ENCODE results near the gene RAB12. TPM values are rescaled to one million over a fixed set of nuclear protein-coding genes. Genes with fewer than 3 reads are reported as not detected.
"Not testable (repeated sequence)": the region's sequence is repeated elsewhere in the genome, so short reads cannot be mapped to it uniquely, and the experiment has no call there.

Gene RAB12
- total RNA-seq, 1 donor from 2014 or later, result 48.5 TPM

DNA sequence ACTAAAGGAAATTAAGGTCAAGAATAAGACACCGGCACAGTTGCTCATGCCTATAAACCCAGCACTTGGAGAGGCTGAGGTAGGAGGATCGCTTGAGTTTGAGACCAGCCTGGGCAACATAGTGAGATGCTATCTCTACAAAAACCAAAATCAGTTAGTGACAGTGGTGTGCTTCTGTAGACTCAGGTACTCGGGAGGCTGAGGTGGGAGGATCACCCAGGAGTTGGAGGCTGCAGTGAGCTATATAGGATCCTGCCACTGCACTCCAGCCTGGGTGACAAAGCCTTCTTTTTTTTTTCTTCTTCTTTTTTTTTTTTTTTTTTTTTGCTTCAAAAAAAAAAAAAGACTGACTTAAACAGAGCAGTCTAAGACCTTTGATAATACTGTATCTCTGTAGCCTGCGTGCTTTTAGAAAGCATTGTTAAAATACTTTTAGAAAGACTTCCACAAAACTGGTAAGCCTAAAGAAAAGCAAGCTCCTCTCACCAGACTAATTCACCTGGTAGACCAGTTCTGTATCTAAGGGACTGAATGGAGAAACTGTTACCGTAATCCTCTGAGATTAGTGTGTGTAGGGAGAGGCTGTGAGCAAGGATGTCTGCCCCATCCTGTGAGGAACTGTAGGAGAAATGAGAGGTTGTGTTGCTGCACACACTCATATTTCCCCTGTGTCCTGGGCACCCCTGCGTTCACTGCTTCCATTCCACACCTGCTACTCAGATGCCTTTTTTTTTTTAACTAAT is 10.8 kb downstream of the RAB12 start:
- no peak for DNase-seq (ENCODE audit: extremely low spot score, unreplicated experiment)
- TF ChIP-seq, protein P1, sequence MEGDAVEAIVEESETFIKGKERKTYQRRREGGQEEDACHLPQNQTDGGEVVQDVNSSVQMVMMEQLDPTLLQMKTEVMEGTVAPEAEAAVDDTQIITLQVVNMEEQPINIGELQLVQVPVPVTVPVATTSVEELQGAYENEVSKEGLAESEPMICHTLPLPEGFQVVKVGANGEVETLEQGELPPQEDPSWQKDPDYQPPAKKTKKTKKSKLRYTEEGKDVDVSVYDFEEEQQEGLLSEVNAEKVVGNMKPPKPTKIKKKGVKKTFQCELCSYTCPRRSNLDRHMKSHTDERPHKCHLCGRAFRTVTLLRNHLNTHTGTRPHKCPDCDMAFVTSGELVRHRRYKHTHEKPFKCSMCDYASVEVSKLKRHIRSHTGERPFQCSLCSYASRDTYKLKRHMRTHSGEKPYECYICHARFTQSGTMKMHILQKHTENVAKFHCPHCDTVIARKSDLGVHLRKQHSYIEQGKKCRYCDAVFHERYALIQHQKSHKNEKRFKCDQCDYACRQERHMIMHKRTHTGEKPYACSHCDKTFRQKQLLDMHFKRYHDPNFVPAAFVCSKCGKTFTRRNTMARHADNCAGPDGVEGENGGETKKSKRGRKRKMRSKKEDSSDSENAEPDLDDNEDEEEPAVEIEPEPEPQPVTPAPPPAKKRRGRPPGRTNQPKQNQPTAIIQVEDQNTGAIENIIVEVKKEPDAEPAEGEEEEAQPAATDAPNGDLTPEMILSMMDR (IDR thresholded peaks at IDR 0.05), result no peak
- peaks cover 49% of the 10 kb centered on the region for H3K4me1 Mint-ChIP-seq (ENCODE audit: unreplicated experiment)
- H3K27me3 Mint-ChIP-seq (ENCODE audit: unreplicated experiment), result no peaks in the 10 kb centered on the region
- no peak overlapping the region for H3K4me3 Mint-ChIP-seq (ENCODE audit: unreplicated experiment)
- H3K36me3 Mint-ChIP-seq (ENCODE audit: unreplicated experiment), result peaks cover 5% of the 10 kb centered on the region
- H3K9me3 Mint-ChIP-seq (ENCODE audit: unreplicated experiment), result no peaks in the 10 kb centered on the region
- no peak overlapping the region for H3K27ac Mint-ChIP-seq (ENCODE audit: unreplicated experiment)

GRCh38 chr18:8620845-8621244 is 11.6 kb downstream of the RAB12 start:
- TF ChIP-seq, protein P1 (IDR thresholded peaks at IDR 0.05), result no peak
- no peak overlapping the region for H3K27ac Mint-ChIP-seq (ENCODE audit: unreplicated experiment)
- no peak for DNase-seq (ENCODE audit: extremely low spot score, unreplicated experiment)

DNA sequence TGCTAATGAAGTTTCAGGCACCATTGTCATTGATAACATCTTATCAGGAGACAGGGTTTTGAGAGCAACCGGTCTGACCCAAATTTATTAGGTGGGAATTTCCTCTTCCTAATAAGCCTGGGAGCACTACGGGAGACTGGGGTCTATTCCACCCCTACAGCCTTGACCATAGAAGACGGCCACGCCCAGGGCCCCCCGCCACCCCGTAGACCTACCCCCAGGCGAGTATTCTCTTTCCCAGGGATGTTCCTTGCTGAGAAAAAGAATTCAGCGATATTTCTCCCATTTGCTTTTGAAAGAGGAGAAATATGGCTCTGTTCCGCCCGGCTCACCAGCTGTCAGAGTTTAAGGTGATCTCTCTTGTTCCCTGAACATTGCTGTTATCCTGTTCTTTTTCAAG is 13.4 kb downstream of the RAB12 start:
- not testable (repeated sequence) for H3K4me3 Mint-ChIP-seq (ENCODE audit: unreplicated experiment); H3K9me3 Mint-ChIP-seq (ENCODE audit: unreplicated experiment); H3K27me3 Mint-ChIP-seq (ENCODE audit: unreplicated experiment); DNase-seq (ENCODE audit: extremely low spot score, unreplicated experiment)
- peak overlapping the region; percentile 91 for H3K27ac Mint-ChIP-seq (ENCODE audit: unreplicated experiment)
- H3K36me3 Mint-ChIP-seq (ENCODE audit: unreplicated experiment), result peaks cover 23% of the 10 kb centered on the region
- H3K4me1 Mint-ChIP-seq (ENCODE audit: unreplicated experiment), result peaks cover 30% of the 10 kb centered on the region

More at GRCh38 chr18:8620845-8621244, 11.6 kb downstream of the RAB12 start:
- H3K27me3 Mint-ChIP-seq (ENCODE audit: unreplicated experiment), result no peaks in the 10 kb centered on the region
- no peaks in the 10 kb centered on the region for H3K9me3 Mint-ChIP-seq (ENCODE audit: unreplicated experiment)
- peaks cover 9% of the 10 kb centered on the region for H3K36me3 Mint-ChIP-seq (ENCODE audit: unreplicated experiment)
- peaks cover 43% of the 10 kb centered on the region for H3K4me1 Mint-ChIP-seq (ENCODE audit: unreplicated experiment)
- H3K4me3 Mint-ChIP-seq (ENCODE audit: unreplicated experiment), result no peak overlapping the region

GRCh38 chr18:8623549-8624106 is 14.4 kb downstream of the RAB12 start:
- TF ChIP-seq, protein P1 (IDR thresholded peaks at IDR 0.05), result no peak
- Mint-ChIP-seq H3K27me3 (ENCODE audit: unreplicated experiment) (no peaks in the 10 kb centered on the region), H3K9me3 (ENCODE audit: unreplicated experiment) (no peaks in the 10 kb centered on the region), H3K4me3 (ENCODE audit: unreplicated experiment) (peak overlapping the region; percentile 27), H3K4me1 (ENCODE audit: unreplicated experiment) (peaks cover 30% of the 10 kb centered on the region), H3K27ac (ENCODE audit: unreplicated experiment) (peak overlapping the region; percentile 91), H3K36me3 (ENCODE audit: unreplicated experiment) (peaks cover 23% of the 10 kb centered on the region)
- DNase-seq (ENCODE audit: extremely low spot score, unreplicated experiment), result no peak

DNA sequence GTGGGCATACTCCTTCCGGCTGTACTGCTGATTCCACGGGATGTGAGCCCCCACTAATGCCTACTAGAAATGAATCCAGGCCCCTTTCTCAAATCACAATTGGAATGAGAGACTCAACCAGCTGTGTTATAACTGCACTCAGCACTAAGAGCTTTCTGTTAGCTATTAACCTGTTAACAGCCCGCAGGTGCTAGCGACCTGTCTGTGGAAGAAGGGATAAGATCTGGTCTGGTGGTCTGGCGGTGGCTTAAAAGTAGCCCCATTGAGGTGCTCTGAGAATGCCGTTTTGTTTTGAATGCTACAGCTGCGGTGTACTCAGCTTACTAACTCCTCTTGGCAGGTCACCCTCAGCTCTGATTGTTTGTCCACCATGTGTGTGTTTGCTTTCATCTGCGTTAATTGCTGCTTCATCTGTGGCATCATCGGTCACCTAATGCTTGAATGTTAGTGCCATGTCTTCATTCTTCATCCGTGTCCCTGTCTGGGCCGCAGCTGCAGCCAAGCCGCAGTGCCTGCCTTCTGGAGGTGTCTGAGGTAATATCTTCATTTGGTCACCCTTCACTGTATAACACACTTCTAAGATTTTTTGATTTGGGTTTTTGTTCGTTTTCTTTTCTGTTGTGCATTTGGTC is 16.3 kb downstream of the RAB12 start:
- Mint-ChIP-seq H3K27ac (ENCODE audit: unreplicated experiment) (no peak overlapping the region), H3K27me3 (ENCODE audit: unreplicated experiment) (no peaks in the 10 kb centered on the region), H3K36me3 (ENCODE audit: unreplicated experiment) (peaks cover 28% of the 10 kb centered on the region), H3K9me3 (ENCODE audit: unreplicated experiment) (no peaks in the 10 kb centered on the region), H3K4me1 (ENCODE audit: unreplicated experiment) (peaks cover 30% of the 10 kb centered on the region), H3K4me3 (ENCODE audit: unreplicated experiment) (no peak overlapping the region)
- no peak for DNase-seq (ENCODE audit: extremely low spot score, unreplicated experiment)
- TF ChIP-seq, protein P1 (IDR thresholded peaks at IDR 0.05), result no peak
